ENCODE data around the gene SRD5A1. TPM values are rescaled to one million over a fixed set of nuclear protein-coding genes. Genes with fewer than 3 reads are reported as not detected.
A peak's percentile ranks its signal among the peaks of the same experiment; 100 is the strongest.

SRD5A1 gene
- total RNA-seq, 2 experiments from 2014 or later = 16.7 to 32.5 TPM

DNA sequence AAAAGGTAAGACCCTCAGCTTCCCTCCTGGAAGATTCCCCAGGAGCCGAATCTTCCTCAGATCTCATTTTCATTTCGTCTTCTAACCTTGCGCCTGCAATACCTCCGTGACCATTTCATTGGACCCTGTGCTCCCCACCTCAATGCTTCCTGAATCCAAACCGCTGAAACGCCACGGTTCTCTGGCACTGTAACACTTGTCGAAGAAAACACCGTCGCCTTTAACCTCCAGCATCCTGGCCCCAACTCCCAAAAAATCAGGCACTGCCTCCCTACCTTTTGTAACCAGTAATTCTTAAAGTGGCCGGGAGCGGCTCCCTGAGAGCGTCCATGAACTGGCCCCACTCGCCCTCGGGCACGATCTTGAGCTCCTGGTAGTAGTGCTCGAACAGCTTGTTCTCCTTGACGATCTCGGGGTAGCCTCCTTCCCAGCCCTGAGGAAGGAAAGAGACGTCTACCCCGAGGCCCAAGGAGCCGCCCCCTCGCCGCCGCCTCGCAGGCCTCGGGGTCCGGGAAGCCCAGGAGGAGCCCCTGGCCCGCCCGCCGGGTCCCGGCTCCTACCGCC lies 834 bp upstream of the SRD5A1 start:
- Histone ChIP-seq H3K4me3 (ENCODE audit: low read depth, low read length, poor library complexity, severe bottlenecking) (peak overlapping the region; percentile 97), H3K4me2 (ENCODE audit: low read length) (peak overlapping the region; percentile 96), H3K36me3 (ENCODE audit: insufficient read depth, low read length) (peaks cover 51% of the 10 kb centered on the region), H2AFZ (ENCODE audit: low read length) (peak overlapping the region; percentile 73; the same call in 1 of the 2 replicates), H3K4me1 (ENCODE audit: insufficient read depth, low read length, poor library complexity, severe bottlenecking) (peaks cover 19% of the 10 kb centered on the region), H3K9me2 (ENCODE audit: insufficient read depth, low read length) (no peaks in the 10 kb centered on the region), H3K27ac (ENCODE audit: low read depth, low read length, poor library complexity, severe bottlenecking) (peak overlapping the region; percentile 43), H3K79me2 (ENCODE audit: insufficient read depth, low read depth, low read length) (peaks cover 65% of the 10 kb centered on the region), H3K9me3 (ENCODE audit: low read length) (no peaks in the 10 kb centered on the region), H4K20me1 (ENCODE audit: insufficient read depth, low read length) (peaks cover 31% of the 10 kb centered on the region; the same call in 1 of the 2 replicates)
- DNase-seq (ENCODE audit: low spot score) = peak; percentile 38
- ChIA-PET POLR2A (interaction anchor here (0.6 to 2.8 kb wide), 9 partner anchors 14 to 95 kb away, joined by 3 to 20 read pairs (median 7); partner anchors contain the start of gene TENT4A), CTCF (ENCODE audit: unreplicated experiment) (interaction anchor here (0.6 to 1.5 kb wide), 2 partner anchors 96 to 254 kb away, joined by 3 to 7 read pairs; partner anchors contain the start of gene MED10)
- intact Hi-C loops (cut with micrococcal nuclease; ENCODE audit: unreplicated experiment) = loop anchor here (2.0 to 10.0 kb wide), 3 partner anchors 28 to 878 kb away; no protein-coding TSS in a partner anchor
- BruUV-seq (replicated peaks) = no TSS peak
- TF ChIP-seq, protein P1, sequence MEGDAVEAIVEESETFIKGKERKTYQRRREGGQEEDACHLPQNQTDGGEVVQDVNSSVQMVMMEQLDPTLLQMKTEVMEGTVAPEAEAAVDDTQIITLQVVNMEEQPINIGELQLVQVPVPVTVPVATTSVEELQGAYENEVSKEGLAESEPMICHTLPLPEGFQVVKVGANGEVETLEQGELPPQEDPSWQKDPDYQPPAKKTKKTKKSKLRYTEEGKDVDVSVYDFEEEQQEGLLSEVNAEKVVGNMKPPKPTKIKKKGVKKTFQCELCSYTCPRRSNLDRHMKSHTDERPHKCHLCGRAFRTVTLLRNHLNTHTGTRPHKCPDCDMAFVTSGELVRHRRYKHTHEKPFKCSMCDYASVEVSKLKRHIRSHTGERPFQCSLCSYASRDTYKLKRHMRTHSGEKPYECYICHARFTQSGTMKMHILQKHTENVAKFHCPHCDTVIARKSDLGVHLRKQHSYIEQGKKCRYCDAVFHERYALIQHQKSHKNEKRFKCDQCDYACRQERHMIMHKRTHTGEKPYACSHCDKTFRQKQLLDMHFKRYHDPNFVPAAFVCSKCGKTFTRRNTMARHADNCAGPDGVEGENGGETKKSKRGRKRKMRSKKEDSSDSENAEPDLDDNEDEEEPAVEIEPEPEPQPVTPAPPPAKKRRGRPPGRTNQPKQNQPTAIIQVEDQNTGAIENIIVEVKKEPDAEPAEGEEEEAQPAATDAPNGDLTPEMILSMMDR (conservative IDR thresholded peaks at IDR 0.05; ENCODE audit: low read length) = peak; percentile 22; the same call in 1 of the 2 replicates
- TF ChIP-seq EZH2phosphoT487 (IDR thresholded peaks at IDR 0.05; ENCODE audit: borderline replicate concordance, low read depth, low read length) = no peak

DNA sequence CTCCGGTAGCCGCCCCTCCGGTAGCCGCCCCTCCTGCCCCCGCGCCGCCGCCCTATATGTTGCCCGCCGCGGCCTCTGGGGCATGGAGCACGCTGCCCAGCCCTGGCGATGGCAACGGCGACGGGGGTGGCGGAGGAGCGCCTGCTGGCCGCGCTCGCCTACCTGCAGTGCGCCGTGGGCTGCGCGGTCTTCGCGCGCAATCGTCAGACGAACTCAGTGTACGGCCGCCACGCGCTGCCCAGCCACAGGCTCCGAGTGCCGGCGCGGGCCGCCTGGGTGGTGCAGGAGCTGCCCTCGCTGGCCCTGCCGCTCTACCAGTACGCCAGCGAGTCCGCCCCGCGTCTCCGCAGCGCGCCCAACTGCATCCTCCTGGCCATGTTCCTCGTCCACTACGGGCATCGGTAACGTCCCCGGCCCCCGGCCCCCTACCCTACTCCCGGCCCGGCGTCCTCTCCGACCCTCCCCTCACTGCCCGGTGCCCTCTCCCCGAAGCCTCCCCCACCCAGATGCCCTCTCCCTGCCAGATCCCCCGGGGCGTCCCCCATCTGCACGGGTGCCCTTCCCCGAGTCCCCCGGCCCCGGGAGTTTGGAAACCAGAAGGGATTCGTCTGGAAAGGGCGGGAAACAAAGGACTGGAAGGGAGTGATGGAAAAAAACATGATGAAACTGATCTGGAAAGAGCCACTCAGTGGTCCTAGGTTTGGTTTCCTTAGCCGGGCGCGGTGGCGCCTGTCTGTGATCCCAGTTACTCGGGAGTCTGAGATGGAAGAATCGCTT lies 417 bp downstream of the SRD5A1 start:
- peak overlapping the region; percentile 96 for H3K4me2 ChIP-seq (ENCODE audit: low read length)
- no peaks in the 10 kb centered on the region for H3K9me3 ChIP-seq (ENCODE audit: low read length)
- intact Hi-C loops (cut with micrococcal nuclease; ENCODE audit: unreplicated experiment) = loop anchor here (1.0 to 10.0 kb wide), 6 partner anchors 19 to 879 kb away; partner anchors contain the start of gene TENT4A
- H3K27ac ChIP-seq (ENCODE audit: low read depth, low read length, poor library complexity, severe bottlenecking) = no peak overlapping the region
- no peak for TF ChIP-seq EZH2phosphoT487 (IDR thresholded peaks at IDR 0.05; ENCODE audit: borderline replicate concordance, low read depth, low read length)
- TF ChIP-seq, protein P1 (conservative IDR thresholded peaks at IDR 0.05; ENCODE audit: low read length) = no peak
- CTCF ChIA-PET (ENCODE audit: unreplicated experiment) = interaction anchor here (0.6 to 1.5 kb wide), 2 partner anchors 95 to 96 kb away, joined by 4 to 7 read pairs; no protein-coding TSS in a partner anchor
- peak overlapping the region; percentile 73; the same call in 1 of the 2 replicates for H2AFZ ChIP-seq (ENCODE audit: low read length)
- POLR2A ChIA-PET = interaction anchor here (1.0 to 2.8 kb wide), 8 partner anchors 15 to 94 kb away, joined by 3 to 20 read pairs (median 8); partner anchors contain the start of gene TENT4A
- peaks cover 53% of the 10 kb centered on the region for H3K79me2 ChIP-seq (ENCODE audit: insufficient read depth, low read depth, low read length)
- DNase-seq (ENCODE audit: low spot score) = no peak
- no TSS peak for BruUV-seq (replicated peaks)
- H4K20me1 ChIP-seq (ENCODE audit: insufficient read depth, low read length) = peaks cover 28% of the 10 kb centered on the region; the same call in 1 of the 2 replicates
- H3K36me3 ChIP-seq (ENCODE audit: insufficient read depth, low read length) = peaks cover 38% of the 10 kb centered on the region
- H3K9me2 ChIP-seq (ENCODE audit: insufficient read depth, low read length) = no peaks in the 10 kb centered on the region
- peaks cover 19% of the 10 kb centered on the region for H3K4me1 ChIP-seq (ENCODE audit: insufficient read depth, low read length, poor library complexity, severe bottlenecking)
- peak overlapping the region; percentile 97 for H3K4me3 ChIP-seq (ENCODE audit: low read depth, low read length, poor library complexity, severe bottlenecking)

Data from OCI-LY7 (cell line).